H1 (cell line): ENCODE measurements around the gene CPNE5.

Source experiments
- CHD7 ChIP-seq: fragments of 300-600 bp; sonication (generic); IDR thresholded peaks from 2 replicates; pipeline ENCODE4 v1.7.1; 2012; ENCODE audit warnings: low read length, moderate library complexity, mild to moderate bottlenecking, inconsistent platforms; ENCODE audit not compliant: insufficient replicate concordance
- CTCF ChIP-seq, 3 experiments: IDR thresholded peaks; 1 replicate in 2 of 3; 2 replicates in 1 of 3; pipeline versions ENCODE4 v1.5.1 to v1.6.1; 2011; ENCODE audit warnings: low read length in 3 of 3, mild to moderate bottlenecking in 3 of 3, inconsistent platforms in 2 of 3, low read depth in 1 of 3, moderate library complexity in 1 of 3; ENCODE audit not compliant: insufficient read depth in 1 of 3; ENCODE audit errors: control extremely low read depth in 1 of 3
- EZH2 ChIP-seq: fragments of 200-600 bp; sonication (generic); IDR thresholded peaks from 2 replicates; pipeline ENCODE4 v1.7.1; 2012; ENCODE audit warnings: low read depth, mild to moderate bottlenecking, moderate library complexity, low read length, inconsistent platforms; ENCODE audit not compliant: severe bottlenecking
- GABPA ChIP-seq: IDR thresholded peaks from 2 replicates; pipeline ENCODE4 v1.6.1; 2011; ENCODE audit warnings: mild to moderate bottlenecking, low read length, moderate library complexity, borderline replicate concordance; ENCODE audit not compliant: insufficient read depth
- JUND ChIP-seq: IDR thresholded peaks from 2 replicates; pipeline ENCODE4 v1.6.1; 2011; ENCODE audit warnings: mild to moderate bottlenecking, improper control_type of control experiment, low read length
- POLR2A ChIP-seq, 2 experiments: IDR thresholded peaks; 1 replicate in 1 of 2; 2 replicates in 1 of 2; pipeline ENCODE4 v1.6.1; 2011; ENCODE audit warnings: low read depth in 2 of 2, low read length in 2 of 2, mild to moderate bottlenecking in 2 of 2; ENCODE audit errors: control extremely low read depth in 1 of 2
- POLR2AphosphoS5 ChIP-seq: IDR thresholded peaks from 2 replicates; pipeline ENCODE4 v1.6.1; 2011; ENCODE audit warnings: low read depth, low read length
- SP1 ChIP-seq: IDR thresholded peaks from 2 replicates; pipeline ENCODE4 v1.6.1; 2011; ENCODE audit warnings: low read depth, low read length
- TAF1 ChIP-seq: IDR thresholded peaks from 2 replicates; pipeline ENCODE4 v1.6.1; 2011; ENCODE audit warnings: mild to moderate bottlenecking, low read depth, low read length
- TBP ChIP-seq: IDR thresholded peaks from 2 replicates; pipeline ENCODE4 v1.6.1; 2011; ENCODE audit warnings: low read depth, low read length, improper control_type of control experiment
- TCF12 ChIP-seq: IDR thresholded peaks from 2 replicates; pipeline ENCODE4 v1.6.1; 2011; ENCODE audit warnings: low read depth, mild to moderate bottlenecking, low read length
- YY1 ChIP-seq: IDR thresholded peaks from 2 replicates; pipeline ENCODE4 v1.6.1; 2011; ENCODE audit warnings: low read depth, mild to moderate bottlenecking, low read length

GRCh38 chr6:36771145-36771544, 68.1 kb downstream of the CPNE5 start:
- TF ChIP-seq CTCF (IDR thresholded peaks at IDR 0.05; ENCODE audit: control extremely low read depth in 1 of 3, insufficient read depth in 1 of 3, low read depth in 1 of 3, low read length in 3 of 3) (no peak), YY1 (no peak), TAF1 (no peak), GABPA (no peak), SP1 (no peak), CHD7 (no peak), TCF12 (no peak), EZH2 (no peak), JUND (no peak), POLR2A (IDR thresholded peaks at IDR 0.05; ENCODE audit: control extremely low read depth in 1 of 2, low read depth in 2 of 2, low read length in 2 of 2) (no peak), POLR2AphosphoS5 (no peak), TBP (no peak)
